ENCODE results near the gene NLK. TPM values are rescaled to one million over a fixed set of nuclear protein-coding genes. Genes with fewer than 3 reads are reported as not detected.
A peak's percentile ranks its signal among the peaks of the same experiment; 100 is the strongest.
"Not testable (repeated sequence)": the region's sequence is repeated elsewhere in the genome, so short reads cannot be mapped to it uniquely, and the experiment has no call there.

The NLK gene
- total RNA-seq, 1 experiment from 2014 or later = 18.0 TPM

GRCh38 chr17:28169621-28170349, 127.3 kb downstream of the NLK start:
- in situ Hi-C loops (cut with HindIII; ENCODE audit: low pct_unique_long_range_greater_than_20kb, low sequenced_read_pairs) = no loop called here
- DNase-seq (ENCODE audit: low read depth) = no peak

- DNase-seq (ENCODE audit: low read depth) = no peak
- in situ Hi-C loops (cut with HindIII; ENCODE audit: low pct_unique_long_range_greater_than_20kb, low sequenced_read_pairs) = no loop called here
Observed at GRCh38 chr17:28170771-28171170, 128.3 kb downstream of the NLK start.

- peak; percentile 6 for DNase-seq (ENCODE audit: low read depth)
Observed at GRCh38 chr17:28173031-28173561, 130.6 kb downstream of the NLK start.

GRCh38 chr17:28173801-28174200, 131.3 kb downstream of the NLK start:
- DNase-seq (ENCODE audit: low read depth) = no peak
- in situ Hi-C loops (cut with HindIII; ENCODE audit: low pct_unique_long_range_greater_than_20kb, low sequenced_read_pairs) = no loop called here

More at GRCh38 chr17:28173031-28173561, 130.6 kb downstream of the NLK start:
- in situ Hi-C loops (cut with HindIII; ENCODE audit: low pct_unique_long_range_greater_than_20kb, low sequenced_read_pairs) = no loop called here

- in situ Hi-C loops (cut with HindIII; ENCODE audit: low pct_unique_long_range_greater_than_20kb, low sequenced_read_pairs) = no loop called here
- DNase-seq (ENCODE audit: low read depth) = no peak
Observed at GRCh38 chr17:28174352-28175046, 132.0 kb downstream of the NLK start.

GRCh38 chr17:28177351-28177750, 134.9 kb downstream of the NLK start:
- no peak for DNase-seq (ENCODE audit: low read depth)
- in situ Hi-C loops (cut with HindIII; ENCODE audit: low pct_unique_long_range_greater_than_20kb, low sequenced_read_pairs) = no loop called here

GRCh38 chr17:28178800-28179199, 136.3 kb downstream of the NLK start:
- in situ Hi-C loops (cut with HindIII; ENCODE audit: low pct_unique_long_range_greater_than_20kb, low sequenced_read_pairs) = no loop called here
- peak; percentile 19 for DNase-seq (ENCODE audit: low read depth)

GRCh38 chr17:28180449-28180848, 138.0 kb downstream of the NLK start:
- DNase-seq (ENCODE audit: low read depth) = no peak
- in situ Hi-C loops (cut with HindIII; ENCODE audit: low pct_unique_long_range_greater_than_20kb, low sequenced_read_pairs) = no loop called here

- no peak for DNase-seq (ENCODE audit: low read depth)
- in situ Hi-C loops (cut with HindIII; ENCODE audit: low pct_unique_long_range_greater_than_20kb, low sequenced_read_pairs) = no loop called here
Observed at GRCh38 chr17:28181568-28181967, 139.1 kb downstream of the NLK start.

- DNase-seq (ENCODE audit: low read depth) = no peak
- in situ Hi-C loops (cut with HindIII; ENCODE audit: low pct_unique_long_range_greater_than_20kb, low sequenced_read_pairs) = no loop called here
Observed at GRCh38 chr17:28182559-28182958, 140.1 kb downstream of the NLK start.

GRCh38 chr17:28185658-28186057, 143.2 kb downstream of the NLK start:
- in situ Hi-C loops (cut with HindIII; ENCODE audit: low pct_unique_long_range_greater_than_20kb, low sequenced_read_pairs) = no loop called here
- no peak for DNase-seq (ENCODE audit: low read depth)

- DNase-seq (ENCODE audit: low read depth); in situ Hi-C loops (cut with HindIII; ENCODE audit: low pct_unique_long_range_greater_than_20kb, low sequenced_read_pairs): not testable (repeated sequence)
Observed at GRCh38 chr17:28186472-28186871, 144.0 kb downstream of the NLK start.

- in situ Hi-C loops (cut with HindIII; ENCODE audit: low pct_unique_long_range_greater_than_20kb, low sequenced_read_pairs) = no loop called here
- DNase-seq (ENCODE audit: low read depth) = no peak
Observed at GRCh38 chr17:28187931-28188330, 145.5 kb downstream of the NLK start.

GRCh38 chr17:28188841-28189263, 146.4 kb downstream of the NLK start:
- in situ Hi-C loops (cut with HindIII; ENCODE audit: low pct_unique_long_range_greater_than_20kb, low sequenced_read_pairs) = no loop called here
- no peak for DNase-seq (ENCODE audit: low read depth)

- in situ Hi-C loops (cut with HindIII; ENCODE audit: low pct_unique_long_range_greater_than_20kb, low sequenced_read_pairs) = no loop called here
Observed at GRCh38 chr17:28189667-28190066, 147.2 kb downstream of the NLK start.

GRCh38 chr17:28191018-28191417, 148.5 kb downstream of the NLK start:
- DNase-seq (ENCODE audit: low read depth) = no peak
- in situ Hi-C loops (cut with HindIII; ENCODE audit: low pct_unique_long_range_greater_than_20kb, low sequenced_read_pairs) = no loop called here

More at GRCh38 chr17:28189667-28190066, 147.2 kb downstream of the NLK start:
- no peak for DNase-seq (ENCODE audit: low read depth)

- in situ Hi-C loops (cut with HindIII; ENCODE audit: low pct_unique_long_range_greater_than_20kb, low sequenced_read_pairs) = no loop called here
Observed at GRCh38 chr17:28193241-28193640, 150.8 kb downstream of the NLK start.

GRCh38 chr17:28194382-28194781, 151.9 kb downstream of the NLK start:
- in situ Hi-C loops (cut with HindIII; ENCODE audit: low pct_unique_long_range_greater_than_20kb, low sequenced_read_pairs) = no loop called here
- DNase-seq (ENCODE audit: low read depth) = no peak

More at GRCh38 chr17:28193241-28193640, 150.8 kb downstream of the NLK start:
- no peak for DNase-seq (ENCODE audit: low read depth)

GRCh38 chr17:28196636-28197035, 154.2 kb downstream of the NLK start:
- in situ Hi-C loops (cut with HindIII; ENCODE audit: low pct_unique_long_range_greater_than_20kb, low sequenced_read_pairs) = no loop called here

More at GRCh38 chr17:28196636-28197035, 154.2 kb downstream of the NLK start:
- DNase-seq (ENCODE audit: low read depth) = no peak

Measured in Caki2 (cell line).